Measurements from ENCODE around the gene CCN5.

The CCN5 gene

DNA sequence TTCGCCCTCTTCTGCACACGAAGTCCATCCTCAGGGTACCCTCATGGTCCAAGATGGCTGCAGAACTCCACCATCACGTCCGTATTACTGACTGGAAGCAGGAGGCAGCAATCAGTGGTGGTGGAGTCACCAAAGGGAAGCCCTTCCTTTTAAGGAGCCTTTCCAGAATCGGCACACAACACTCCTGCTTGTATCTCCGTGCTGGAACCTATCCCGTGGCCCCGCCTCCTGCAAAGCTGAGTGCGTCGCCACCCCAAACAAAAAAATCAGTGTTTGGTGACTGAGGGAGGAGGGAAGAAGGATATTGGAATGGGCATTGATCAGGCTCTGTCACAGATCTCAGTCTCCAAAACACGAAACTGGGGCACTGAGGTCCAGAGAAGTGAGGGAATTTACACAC, 5.8 kb upstream of the CCN5 start:
- Histone ChIP-seq H3K4me1 (ENCODE audit: insufficient read depth, low read length, severe bottlenecking) (peaks cover under 1% of the 10 kb centered on the region), H3K4me2 (ENCODE audit: low read length) (no peak overlapping the region), H3K4me3 (ENCODE audit: low read depth, low read length, poor library complexity, severe bottlenecking) (no peak overlapping the region), H2AFZ (ENCODE audit: low read length) (no peak overlapping the region), H3K36me3 (ENCODE audit: insufficient read depth, low read length) (no peaks in the 10 kb centered on the region), H3K27ac (ENCODE audit: low read depth, low read length, poor library complexity, severe bottlenecking) (no peak overlapping the region), H3K27me3 (ENCODE audit: insufficient read depth, low read length) (no peaks in the 10 kb centered on the region), H3F3A (ENCODE audit: insufficient read depth, low read length) (no peaks in the 10 kb centered on the region), H3K9me2 (ENCODE audit: low read depth, low read length) (no peaks in the 10 kb centered on the region), H3K9ac (ENCODE audit: low read length) (no peak overlapping the region), H4K20me1 (ENCODE audit: insufficient read depth, low read length) (no peaks in the 10 kb centered on the region), H3K79me2 (ENCODE audit: insufficient read depth, low read length) (no peaks in the 10 kb centered on the region), H3K9me3 (ENCODE audit: low read length) (no peaks in the 10 kb centered on the region)
- no peak for TF ChIP-seq EZH2 (IDR thresholded peaks at IDR 0.05; ENCODE audit: borderline replicate concordance, low read length)
- TF ChIP-seq, protein P1, sequence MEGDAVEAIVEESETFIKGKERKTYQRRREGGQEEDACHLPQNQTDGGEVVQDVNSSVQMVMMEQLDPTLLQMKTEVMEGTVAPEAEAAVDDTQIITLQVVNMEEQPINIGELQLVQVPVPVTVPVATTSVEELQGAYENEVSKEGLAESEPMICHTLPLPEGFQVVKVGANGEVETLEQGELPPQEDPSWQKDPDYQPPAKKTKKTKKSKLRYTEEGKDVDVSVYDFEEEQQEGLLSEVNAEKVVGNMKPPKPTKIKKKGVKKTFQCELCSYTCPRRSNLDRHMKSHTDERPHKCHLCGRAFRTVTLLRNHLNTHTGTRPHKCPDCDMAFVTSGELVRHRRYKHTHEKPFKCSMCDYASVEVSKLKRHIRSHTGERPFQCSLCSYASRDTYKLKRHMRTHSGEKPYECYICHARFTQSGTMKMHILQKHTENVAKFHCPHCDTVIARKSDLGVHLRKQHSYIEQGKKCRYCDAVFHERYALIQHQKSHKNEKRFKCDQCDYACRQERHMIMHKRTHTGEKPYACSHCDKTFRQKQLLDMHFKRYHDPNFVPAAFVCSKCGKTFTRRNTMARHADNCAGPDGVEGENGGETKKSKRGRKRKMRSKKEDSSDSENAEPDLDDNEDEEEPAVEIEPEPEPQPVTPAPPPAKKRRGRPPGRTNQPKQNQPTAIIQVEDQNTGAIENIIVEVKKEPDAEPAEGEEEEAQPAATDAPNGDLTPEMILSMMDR (IDR thresholded peaks at IDR 0.05; ENCODE audit: low read length) = no peak

DNA sequence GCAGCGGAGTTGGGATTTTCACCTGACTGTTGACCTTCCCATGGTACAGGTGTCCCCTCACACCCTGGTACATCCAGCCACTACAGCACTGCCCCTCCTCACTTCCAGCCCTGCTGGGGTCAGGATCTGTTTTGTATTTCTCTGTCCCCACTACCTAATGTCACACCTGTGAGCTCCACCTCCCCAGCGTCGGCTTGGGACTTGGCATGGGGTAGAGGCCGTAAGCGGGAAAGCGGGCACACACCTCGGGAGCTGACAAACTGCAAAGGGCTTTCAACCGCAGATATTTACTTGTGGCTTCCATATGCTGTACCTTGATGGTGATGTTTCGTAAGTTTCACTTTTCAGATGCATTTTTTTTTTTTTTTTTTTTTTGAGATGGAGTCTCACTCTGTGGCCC, 5.4 kb upstream of the CCN5 start:
- no peaks in the 10 kb centered on the region for H3K36me3 ChIP-seq (ENCODE audit: insufficient read depth, low read length)
- H3K4me3 ChIP-seq (ENCODE audit: low read depth, low read length, poor library complexity, severe bottlenecking) = no peak overlapping the region
- no peak overlapping the region for H3K4me2 ChIP-seq (ENCODE audit: low read length)
- no peak overlapping the region for H3K9ac ChIP-seq (ENCODE audit: low read length)
- H4K20me1 ChIP-seq (ENCODE audit: insufficient read depth, low read length) = no peaks in the 10 kb centered on the region
- no peaks in the 10 kb centered on the region for H3K4me1 ChIP-seq (ENCODE audit: insufficient read depth, low read length, severe bottlenecking)
- H3K9me3 ChIP-seq (ENCODE audit: low read length) = no peaks in the 10 kb centered on the region
- TF ChIP-seq, protein P1 (IDR thresholded peaks at IDR 0.05; ENCODE audit: low read length) = no peak
- TF ChIP-seq EZH2 (IDR thresholded peaks at IDR 0.05; ENCODE audit: borderline replicate concordance, low read length) = no peak
- no peaks in the 10 kb centered on the region for H3K27me3 ChIP-seq (ENCODE audit: insufficient read depth, low read length)
- H3F3A ChIP-seq (ENCODE audit: insufficient read depth, low read length) = no peaks in the 10 kb centered on the region
- no peaks in the 10 kb centered on the region for H3K9me2 ChIP-seq (ENCODE audit: low read depth, low read length)
- H2AFZ ChIP-seq (ENCODE audit: low read length) = no peak overlapping the region
- H3K27ac ChIP-seq (ENCODE audit: low read depth, low read length, poor library complexity, severe bottlenecking) = no peak overlapping the region
- no peaks in the 10 kb centered on the region for H3K79me2 ChIP-seq (ENCODE audit: insufficient read depth, low read length)

DNA sequence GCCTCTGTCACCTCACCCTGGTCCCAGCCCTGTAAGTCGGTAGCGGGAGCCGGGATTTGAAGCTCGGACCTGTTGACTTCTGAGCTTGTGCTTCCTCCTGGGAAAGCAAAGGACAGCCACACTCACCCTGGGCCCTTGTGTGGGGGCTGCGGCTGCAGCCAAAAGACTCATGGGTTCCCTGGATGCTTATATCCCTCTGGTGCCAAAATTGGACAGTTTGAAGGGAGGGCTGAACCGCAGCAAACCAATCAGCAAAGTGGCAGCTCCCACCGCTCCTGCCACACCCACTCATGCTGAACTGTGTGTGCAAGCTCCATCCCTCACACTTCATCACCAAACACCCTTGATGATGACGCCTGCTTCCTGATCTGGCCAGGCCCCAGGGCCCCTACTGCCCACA, 3.9 kb upstream of the CCN5 start:
- H4K20me1 ChIP-seq (ENCODE audit: insufficient read depth, low read length) = no peaks in the 10 kb centered on the region
- no peak overlapping the region for H2AFZ ChIP-seq (ENCODE audit: low read length)
- H3K9me2 ChIP-seq (ENCODE audit: low read depth, low read length) = no peaks in the 10 kb centered on the region
- no peaks in the 10 kb centered on the region for H3K4me1 ChIP-seq (ENCODE audit: insufficient read depth, low read length, severe bottlenecking)
- no peaks in the 10 kb centered on the region for H3K79me2 ChIP-seq (ENCODE audit: insufficient read depth, low read length)
- no peak overlapping the region for H3K9ac ChIP-seq (ENCODE audit: low read length)
- H3K36me3 ChIP-seq (ENCODE audit: insufficient read depth, low read length) = no peaks in the 10 kb centered on the region
- TF ChIP-seq, protein P1 (IDR thresholded peaks at IDR 0.05; ENCODE audit: low read length) = no peak
- TF ChIP-seq EZH2 (IDR thresholded peaks at IDR 0.05; ENCODE audit: borderline replicate concordance, low read length) = no peak
- no peak overlapping the region for H3K27ac ChIP-seq (ENCODE audit: low read depth, low read length, poor library complexity, severe bottlenecking)
- no peaks in the 10 kb centered on the region for H3K27me3 ChIP-seq (ENCODE audit: insufficient read depth, low read length)
- no peaks in the 10 kb centered on the region for H3K9me3 ChIP-seq (ENCODE audit: low read length)
- H3K4me2 ChIP-seq (ENCODE audit: low read length) = no peak overlapping the region
- H3K4me3 ChIP-seq (ENCODE audit: low read depth, low read length, poor library complexity, severe bottlenecking) = no peak overlapping the region
- H3F3A ChIP-seq (ENCODE audit: insufficient read depth, low read length) = no peaks in the 10 kb centered on the region

Measured in OCI-LY1 (cell line).